Measurements from ENCODE around the gene RCBTB2. TPM values are rescaled to one million over a fixed set of nuclear protein-coding genes. Genes with fewer than 3 reads are reported as not detected.

The RCBTB2 gene
- total and polyA plus RNA-seq, 7 donors: 2.8 to 18.5 (median 8.2) TPM

GRCh38 chr13:48526286-48526685 is 6.6 kb downstream of the RCBTB2 start:
- ATAC-seq (no peak), DNase-seq (no peak)

GRCh38 chr13:48518083-48518482 is 14.8 kb downstream of the RCBTB2 start:
- Histone ChIP-seq H3K4me3 (no peak overlapping the region), H3K27me3 (ENCODE audit: insufficient read depth in 3 of 3, low read length in 2 of 3) (no peaks in the 10 kb centered on the region), H3K27ac (no peak overlapping the region), H3K9me3 (no peaks in the 10 kb centered on the region), H3K36me3 (ENCODE audit: insufficient read depth in 1 of 2, low read depth in 1 of 2) (peaks cover 5 to 25% of the 10 kb centered on the region in 2 donors), H3K4me1 (no peaks in the 10 kb centered on the region)
- no peak for DNase-seq
- no peak for TF ChIP-seq CTCF (IDR thresholded peaks at IDR 0.05)
- no peak for ATAC-seq
- WGBS, 3 donors: 49 to 72% (median 61%) methylated on average over 1 of the region's 1 CpG
- intact Hi-C loops (cut with DNase I): no loop called here

More at GRCh38 chr13:48526286-48526685, 6.6 kb downstream of the RCBTB2 start:
- Histone ChIP-seq H3K27me3 (ENCODE audit: insufficient read depth in 3 of 3, low read length in 2 of 3) (no peaks in the 10 kb centered on the region), H3K27ac (no peak overlapping the region), H3K4me1 (peaks cover 1% of the 10 kb centered on the region), H3K36me3 (ENCODE audit: insufficient read depth in 1 of 2, low read depth in 1 of 2) (peaks cover 0 to 14% of the 10 kb centered on the region in 2 donors), H3K9me3 (no peaks in the 10 kb centered on the region), H3K4me3 (no peak overlapping the region)
- intact Hi-C loops (cut with DNase I): no loop called here
- 92 to 97% (median 95%) methylated on average over 10 of the region's 10 CpGs for WGBS, 3 donors
- TF ChIP-seq CTCF (IDR thresholded peaks at IDR 0.05): no peak

GRCh38 chr13:48515732-48516131 is 17.1 kb downstream of the RCBTB2 start:
- H3K27me3 ChIP-seq (ENCODE audit: insufficient read depth in 3 of 3, low read length in 2 of 3): no peaks in the 10 kb centered on the region
- peaks cover 12% of the 10 kb centered on the region for H3K4me1 ChIP-seq
- WGBS, 3 donors: 48 to 67% (median 57%) methylated on average over 6 of the region's 6 CpGs
- no peak for TF ChIP-seq CTCF (IDR thresholded peaks at IDR 0.05)
- no peak overlapping the region for H3K27ac ChIP-seq
- intact Hi-C loops (cut with DNase I): no loop called here
- DNase-seq: peak; percentile 25 to 69
- H3K36me3 ChIP-seq (ENCODE audit: insufficient read depth in 1 of 2, low read depth in 1 of 2): peaks cover 5 to 13% of the 10 kb centered on the region in 2 donors
- ATAC-seq: peak in 1 of 4 donors; percentile 45
- no peak overlapping the region for H3K4me3 ChIP-seq
- no peaks in the 10 kb centered on the region for H3K9me3 ChIP-seq

- no peaks in the 10 kb centered on the region for H3K27me3 ChIP-seq (ENCODE audit: insufficient read depth in 3 of 3, low read length in 2 of 3)
These were observed 18.1 kb downstream of the RCBTB2 start for GRCh38 chr13:48514793-48515192.

More at GRCh38 chr13:48514793-48515192, 18.1 kb downstream of the RCBTB2 start:
- TF ChIP-seq CTCF (IDR thresholded peaks at IDR 0.05): no peak
- H3K9me3 ChIP-seq: no peaks in the 10 kb centered on the region
- H3K4me3 ChIP-seq: no peak overlapping the region
- no peak overlapping the region for H3K27ac ChIP-seq
- intact Hi-C loops (cut with DNase I): no loop called here
- WGBS, 3 donors: 92 to 95% (median 93%) methylated on average over 4 of the region's 4 CpGs
- no peak for DNase-seq
- H3K4me1 ChIP-seq: peaks cover 16% of the 10 kb centered on the region
- H3K36me3 ChIP-seq (ENCODE audit: insufficient read depth in 1 of 2, low read depth in 1 of 2): peaks cover 5 to 13% of the 10 kb centered on the region in 2 donors
- ATAC-seq: no peak

All from psoas muscle (tissue), 8 donors.